HepG2 (cell line): ENCODE results near the gene SLC17A9. TPM values are rescaled to one million over a fixed set of nuclear protein-coding genes. Genes with fewer than 3 reads are reported as not detected.
A peak's percentile ranks its signal among the peaks of the same experiment; 100 is the strongest.

Experiments
- BCL6 ChIP-seq: IDR thresholded peaks from 2 replicates; pipeline ENCODE4 v1.6.1; 2016; ENCODE audit warnings: missing genetic modification reagents, missing compliant biosample characterization
- BCLAF1 ChIP-seq: fragments of 450-650 bp; IDR thresholded peaks from 2 replicates; pipeline ENCODE4 v1.6.1; 2017; ENCODE audit warnings: mild to moderate bottlenecking
- FOSL2 ChIP-seq: sonication (generic); formaldehyde crosslinking; IDR thresholded peaks from 2 replicates; pipeline ENCODE4 v1.4.0; 2020; ENCODE audit warnings: missing genetic modification reagents
- FOXJ3 ChIP-seq: sonication (generic); formaldehyde crosslinking; IDR thresholded peaks from 2 replicates; pipeline ENCODE4 v1.4.0; 2020; ENCODE audit warnings: missing genetic modification reagents, mild to moderate bottlenecking, borderline replicate concordance
- HHEX ChIP-seq: IDR thresholded peaks from 2 replicates; pipeline ENCODE4 v1.6.1; 2016; ENCODE audit warnings: control low read depth
- HNRNPL ChIP-seq: fragments of 200-400 bp; formaldehyde crosslinking; IDR thresholded peaks from 2 replicates; pipeline ENCODE4 v1.6.1; 2017; ENCODE audit warnings: mild to moderate bottlenecking, low read depth, low read length
- KDM4B ChIP-seq: sonication (generic); formaldehyde crosslinking; IDR thresholded peaks from 2 replicates; pipeline ENCODE4 v1.4.0; 2020; ENCODE audit warnings: missing genetic modification reagents
- PITX1 ChIP-seq: sonication (generic); formaldehyde crosslinking; IDR thresholded peaks from 2 replicates; pipeline ENCODE4 v1.5.1; 2020; ENCODE audit warnings: mild to moderate bottlenecking, missing genetic modification reagents
- SETDB1 ChIP-seq: sonication (generic); formaldehyde crosslinking; IDR thresholded peaks from 2 replicates; pipeline ENCODE4 v1.5.1; 2020; ENCODE audit warnings: missing genetic modification reagents, mild to moderate bottlenecking, borderline replicate concordance
- SRSF4 ChIP-seq: fragments of 200-400 bp; formaldehyde crosslinking; IDR thresholded peaks from one replicate; pipeline ENCODE4 v1.6.1; 2018; ENCODE audit warnings: mild to moderate bottlenecking, low read depth, low read length, moderate library complexity; ENCODE audit not compliant: poor library complexity, severe bottlenecking
- STAG1 ChIP-seq: sonication (generic); formaldehyde crosslinking; IDR thresholded peaks from 2 replicates; pipeline ENCODE4 v1.4.0; 2020; ENCODE audit warnings: missing genetic modification reagents
- ZBTB8A ChIP-seq: sonication (generic); formaldehyde crosslinking; IDR thresholded peaks from 2 replicates; pipeline ENCODE4 v1.4.0; 2020; ENCODE audit warnings: mild to moderate bottlenecking, low read depth, missing genetic modification reagents, borderline replicate concordance
- ZFP37 ChIP-seq: sonication (generic); formaldehyde crosslinking; IDR thresholded peaks from 2 replicates; pipeline ENCODE4 v1.4.0; 2020; ENCODE audit warnings: missing genetic modification reagents, borderline replicate concordance
- ZNF101 ChIP-seq: sonication (generic); formaldehyde crosslinking; IDR thresholded peaks from 2 replicates; pipeline ENCODE4 v1.4.0; 2020; ENCODE audit warnings: mild to moderate bottlenecking, low read depth, missing genetic modification reagents, borderline replicate concordance
- ZNF234 ChIP-seq: sonication (generic); formaldehyde crosslinking; conservative IDR thresholded peaks from 2 replicates; pipeline ENCODE4 v1.5.1; 2020; ENCODE audit warnings: mild to moderate bottlenecking, missing genetic modification reagents
- ZNF317 ChIP-seq: sonication (generic); formaldehyde crosslinking; IDR thresholded peaks from 2 replicates; pipeline ENCODE4 v1.5.0; 2020; ENCODE audit warnings: mild to moderate bottlenecking, missing genetic modification reagents
- ZNF552 ChIP-seq: sonication (generic); formaldehyde crosslinking; IDR thresholded peaks from 2 replicates; pipeline ENCODE4 v1.9.0; 2022; ENCODE audit warnings: missing genetic modification reagents, mild to moderate bottlenecking, borderline replicate concordance
- ZNF607 ChIP-seq: sonication (generic); formaldehyde crosslinking; IDR thresholded peaks from 2 replicates; pipeline ENCODE4 v1.5.1; 2020; ENCODE audit warnings: missing genetic modification reagents, mild to moderate bottlenecking, borderline replicate concordance
- ZNF614 ChIP-seq: IDR thresholded peaks from 2 replicates; pipeline ENCODE4 v1.6.1; 2018; ENCODE audit warnings: missing biosample characterization, missing genetic modification reagents, inconsistent platforms, borderline replicate concordance
- ZNF674 ChIP-seq: sonication (generic); formaldehyde crosslinking; IDR thresholded peaks from 2 replicates; pipeline ENCODE4 v1.5.0; 2020; ENCODE audit warnings: low read depth, mild to moderate bottlenecking, missing genetic modification reagents
- ZNF687 ChIP-seq: sonication (generic); formaldehyde crosslinking; IDR thresholded peaks from 2 replicates; pipeline ENCODE4 v1.5.1; 2020; ENCODE audit warnings: mild to moderate bottlenecking, missing genetic modification reagents, moderate library complexity
- ZNF7 ChIP-seq: IDR thresholded peaks from 2 replicates; pipeline ENCODE4 v1.6.1; 2016; ENCODE audit warnings: missing biosample characterization, missing genetic modification reagents
- ZNF878 ChIP-seq: sonication (generic); formaldehyde crosslinking; IDR thresholded peaks from 2 replicates; pipeline ENCODE4 v1.8.1; 2023; ENCODE audit warnings: mild to moderate bottlenecking, missing genetic modification reagents, moderate library complexity
- ZZZ3 ChIP-seq: sonication (generic); formaldehyde crosslinking; IDR thresholded peaks from 2 replicates; pipeline ENCODE4 v1.4.0; 2020; ENCODE audit warnings: missing genetic modification reagents, mild to moderate bottlenecking, borderline replicate concordance
- polyA plus RNA-seq, 8 experiments: library from polyadenylated mRNA; depleted of rRNA in 3 of 8; stranded (reverse) in 7 of 8; unstranded in 1 of 8; fragments of >200 nt; fragmentation: Illumina TruSeq in 4 of 8; extraction: Trizol in 4 of 8; gene quantifications; 2 replicates each; pipeline versions ENCODE4 v1.2.1 to v1.2.3, GENCODE V29; 2011 to 2016; ENCODE audit warnings: low read depth in 4 of 8, missing spikeins in 1 of 8, mixed read lengths in 1 of 8; ENCODE audit not compliant: insufficient read depth in 1 of 8
- total RNA-seq, 5 experiments: library from RNA; depleted of rRNA; stranded (reverse); fragments of >200 nt; fragmentation: Illumina TruSeq; extraction: Trizol; gene quantifications; 2 replicates each; pipeline ENCODE4 v1.2.3, GENCODE V29; 2016; ENCODE audit warnings: low read depth in 1 of 5

The SLC17A9 gene
- total and polyA plus RNA-seq, 2 of the 13 experiments (the other 11 are each of a cell fraction or from before 2014, with no cell fraction given) = 110 to 191 TPM

- TF ChIP-seq ZNF317 (CRISPR knock-in tag) = no peak
- TF ChIP-seq HNRNPL = no peak
- no peak for TF ChIP-seq ZZZ3 (CRISPR knock-in tag)
- no peak for TF ChIP-seq SETDB1 (CRISPR knock-in tag)
- no peak for TF ChIP-seq HHEX
- peak; percentile 56 for TF ChIP-seq ZNF687 (CRISPR knock-in tag)
- 0 out of 2 replicates have a peak, but pooled peaks have one; percentile 64 for TF ChIP-seq ZNF674 (CRISPR knock-in tag)
- TF ChIP-seq PITX1 (CRISPR knock-in tag) = no peak
- TF ChIP-seq BCLAF1 = no peak
- TF ChIP-seq FOSL2 (CRISPR knock-in tag) = no peak; the same call in 1 of the 2 replicates
- TF ChIP-seq FOXJ3 (CRISPR knock-in tag) = peak; percentile 55; the same call in 1 of the 2 replicates
- TF ChIP-seq ZNF878 (CRISPR knock-in tag) = no peak
- no peak for TF ChIP-seq ZNF552 (CRISPR knock-in tag)
- TF ChIP-seq ZFP37 (CRISPR knock-in tag) = no peak
- TF ChIP-seq ZBTB8A (CRISPR knock-in tag) = no peak
- TF ChIP-seq ZNF607 = no peak; the same call in 1 of the 2 replicates
- 0 out of 2 replicates have a peak, but pooled peaks have one; percentile 28 for TF ChIP-seq ZNF101 (CRISPR knock-in tag)
- no peak for TF ChIP-seq KDM4B (CRISPR knock-in tag)
- TF ChIP-seq BCL6 = no peak
- no peak for TF ChIP-seq ZNF234 (CRISPR knock-in tag)
- TF ChIP-seq ZNF614 = no peak
- no peak for TF ChIP-seq ZNF7 (CRISPR knock-in tag)
- TF ChIP-seq STAG1 (CRISPR knock-in tag) = peak; percentile 2; the same call in 1 of the 2 replicates
- TF ChIP-seq SRSF4 = no peak
Observed at GRCh38 chr20:62968378-62969178, 16.1 kb downstream of the SLC17A9 start (continued).
